ENCODE measurements around the gene C10orf95.

The C10orf95 gene

DNA sequence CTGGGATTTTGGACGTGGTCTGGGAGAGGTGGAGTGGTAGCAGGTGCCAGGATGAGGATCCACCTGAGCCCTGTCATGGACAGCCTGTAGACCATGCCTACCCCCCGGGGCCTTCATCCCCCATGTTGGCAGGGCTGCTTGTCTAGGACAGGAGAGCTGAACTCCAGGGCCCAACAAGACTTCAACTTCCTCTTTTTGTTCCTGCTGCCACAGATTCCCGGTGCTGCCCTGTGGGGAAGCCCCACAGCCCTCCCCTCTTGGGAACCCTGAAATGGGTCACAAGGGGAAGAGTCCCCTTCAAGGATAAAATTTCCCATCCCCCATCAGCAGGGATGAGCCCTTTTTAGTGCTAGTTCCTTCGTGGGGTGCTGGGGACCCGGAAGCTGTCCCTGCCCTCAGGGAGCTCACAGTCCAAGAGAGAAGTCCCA, 17.7 kb downstream of the C10orf95 start:
- no peak for DNase-seq

DNA sequence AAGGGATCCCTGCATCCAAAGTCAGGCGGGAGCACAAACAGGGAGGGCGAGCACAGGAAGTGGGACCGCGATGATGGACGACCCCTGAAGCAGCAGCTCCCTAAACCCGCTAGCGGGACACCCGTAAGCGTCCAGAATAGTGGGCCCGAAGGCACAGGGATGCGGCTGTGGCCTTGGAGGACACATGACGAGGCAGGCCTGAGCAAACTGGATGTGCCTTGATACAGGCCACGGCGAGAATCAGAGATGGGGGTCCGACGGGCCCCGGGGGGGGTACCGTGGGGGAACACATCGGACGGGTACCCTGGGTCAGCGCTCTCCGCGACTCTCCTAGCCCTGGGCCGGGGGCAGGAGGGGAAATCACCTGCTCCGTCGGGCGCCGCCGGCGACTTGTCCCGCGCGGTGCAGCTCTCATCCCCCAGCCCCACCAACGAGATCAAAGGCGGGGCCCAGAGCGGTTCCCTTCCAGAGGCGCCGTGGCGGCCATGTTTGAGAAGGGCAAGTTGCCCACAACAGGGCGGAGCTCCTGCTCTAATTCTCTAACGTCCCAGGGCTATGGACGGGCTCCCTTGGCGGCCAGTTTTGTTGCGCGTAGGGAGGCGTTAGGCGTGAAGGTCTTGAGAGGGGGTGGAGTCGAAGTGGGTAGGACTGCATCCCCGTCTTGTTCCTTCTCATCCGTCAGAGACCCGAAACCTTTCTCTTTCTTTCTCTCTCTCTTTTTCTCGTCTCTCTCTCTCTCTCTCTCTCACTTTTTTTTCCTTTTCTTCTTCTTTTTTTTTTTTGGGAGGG, 19.0 kb downstream of the C10orf95 start, which contains the start of gene CUEDC2:
CUEDC2 (minus strand) TSS at position 413 of the 789 bp plus-strand sequence. CDS start 7,386 bp downstream, outside the sequence.
- peak; percentile 90 for DNase-seq

- DNase-seq: peak; percentile 36
Observed at GRCh38 chr10:102431452-102432124, 19.8 kb downstream of the C10orf95 start.

DNA sequence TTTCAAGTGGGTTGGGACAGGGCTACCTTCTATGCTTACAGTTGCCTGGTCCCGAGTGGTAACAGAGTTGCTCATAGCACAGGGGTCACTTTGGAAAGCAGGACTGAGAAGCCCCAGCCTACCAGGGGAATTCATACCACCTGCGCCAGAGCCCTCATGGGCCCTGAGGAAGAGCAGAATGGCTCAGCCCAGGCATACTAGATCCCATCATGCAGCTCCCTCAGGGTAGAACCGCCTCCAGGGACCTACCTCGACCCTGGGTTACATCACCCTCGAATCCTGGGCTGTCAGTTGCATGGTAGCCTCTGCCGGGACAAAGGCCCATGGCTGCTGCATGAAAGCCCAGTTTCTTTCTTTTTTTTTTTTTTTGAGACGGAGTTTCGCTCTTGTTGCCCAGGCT, 21.9 kb downstream of the C10orf95 start:
- DNase-seq: no peak

DNA sequence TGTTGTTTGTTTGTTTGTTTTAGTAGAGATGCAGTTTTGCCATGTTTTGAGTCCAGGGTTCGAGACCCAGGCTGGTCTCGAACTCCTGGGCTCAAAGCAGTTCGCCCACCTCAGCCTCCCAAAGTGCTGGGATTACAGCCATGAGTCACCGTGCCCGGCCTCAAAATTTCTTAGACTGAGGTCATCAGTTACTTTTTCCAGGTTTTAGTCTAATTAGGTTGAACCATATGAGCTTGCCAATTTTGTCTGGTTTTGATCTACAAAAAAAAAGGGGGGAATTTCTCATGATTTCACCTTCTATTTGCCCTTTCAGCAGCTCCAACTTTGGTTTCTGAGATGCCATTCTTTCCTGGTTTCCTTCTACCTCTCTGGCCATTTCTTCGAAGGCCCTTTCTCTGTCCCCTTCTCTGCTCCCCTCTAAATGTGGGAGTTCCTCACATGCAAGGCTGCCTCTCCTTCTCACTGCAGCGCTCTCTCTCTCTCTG, 24.5 kb downstream of the C10orf95 start:
- DNase-seq: no peak

GRCh38 chr10:102425444-102425843, 25.9 kb downstream of the C10orf95 start:
- no peak for DNase-seq

GRCh38 chr10:102424916-102425315, 26.4 kb downstream of the C10orf95 start:
- no peak for DNase-seq

- no peak for DNase-seq
Observed at GRCh38 chr10:102424145-102424544, 27.2 kb downstream of the C10orf95 start.

- no peak for DNase-seq
Observed at GRCh38 chr10:102423372-102423968, 27.9 kb downstream of the C10orf95 start.

- DNase-seq: no peak
Observed at GRCh38 chr10:102422545-102423129, 28.7 kb downstream of the C10orf95 start.

GRCh38 chr10:102421757-102422512, 29.4 kb downstream of the C10orf95 start:
- no peak for DNase-seq

GRCh38 chr10:102421507-102421756, 29.9 kb downstream of the C10orf95 start:
- DNase-seq: no peak

DNA sequence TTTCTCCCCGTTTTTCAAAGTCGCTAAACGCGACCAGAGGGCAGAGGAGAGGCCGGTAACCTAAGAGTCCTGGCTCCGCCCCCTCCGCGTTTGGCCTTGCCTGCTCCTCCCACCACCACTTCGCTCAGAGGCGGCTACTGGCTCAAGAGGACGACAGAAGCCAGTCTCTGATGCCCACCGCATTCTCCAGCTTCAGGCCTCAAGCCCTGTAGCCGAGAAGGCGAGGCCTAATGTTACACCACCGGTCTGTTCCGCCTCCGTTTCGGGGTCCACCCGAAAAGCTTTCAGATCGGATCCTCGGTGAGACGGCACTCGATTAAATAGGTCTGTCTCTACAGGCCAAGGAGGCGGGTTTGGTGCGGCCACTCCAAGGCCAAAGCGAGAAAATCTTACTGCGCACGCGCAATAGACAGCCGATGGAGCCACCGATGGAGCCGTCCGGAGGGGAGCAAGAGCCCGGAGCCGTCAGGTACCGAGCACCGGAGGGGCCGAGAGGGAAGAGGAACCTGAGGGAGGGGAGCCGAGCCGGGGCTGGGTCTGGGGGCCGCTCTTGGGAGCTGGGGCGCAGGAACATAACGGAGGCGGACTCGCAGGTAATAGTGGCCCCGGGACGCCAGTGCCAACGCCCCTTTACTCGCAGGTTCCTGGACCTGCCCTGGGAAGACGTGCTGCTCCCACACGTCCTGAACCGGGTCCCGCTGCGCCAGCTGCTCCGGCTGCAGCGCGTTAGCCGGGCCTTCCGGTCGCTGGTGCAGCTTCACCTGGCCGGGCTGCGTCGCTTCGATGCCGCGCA, 30.4 kb downstream of the C10orf95 start, which contains the start of gene FBXL15:
FBXL15 (plus strand) TSS at position 123 of the 793 bp plus-strand sequence; CDS start at position 417, 294 bp downstream.
- DNase-seq: peak; percentile 91

DNA sequence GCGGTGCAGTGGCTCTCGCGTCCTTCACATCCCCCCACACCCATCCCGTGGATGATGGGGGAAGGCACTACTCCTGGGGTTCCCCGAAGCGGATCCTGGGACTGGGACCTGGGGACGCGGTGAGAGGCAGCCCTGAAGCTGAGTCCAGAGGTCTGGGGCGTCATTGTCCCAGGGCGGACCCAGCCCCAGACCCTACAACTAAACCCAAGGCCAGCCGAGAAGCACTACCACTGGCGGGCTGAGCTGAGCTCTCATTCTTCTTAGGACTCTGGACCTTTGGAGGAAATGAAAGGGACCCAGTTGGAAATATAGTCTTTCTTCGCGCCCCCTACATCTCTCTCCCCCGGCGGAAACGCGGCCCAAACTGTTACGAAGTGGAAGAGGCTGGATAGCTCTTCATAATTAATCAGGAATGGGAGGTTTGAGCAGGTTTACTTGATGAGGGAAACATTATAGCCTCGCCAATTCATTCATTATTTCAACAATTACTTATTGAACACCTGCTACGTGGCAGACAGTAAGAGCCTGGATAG, 31.1 kb downstream of the C10orf95 start:
- no peak for DNase-seq

- DNase-seq: peak; percentile 69
Observed at GRCh38 chr10:102419269-102420180, 31.8 kb downstream of the C10orf95 start.

- peak; percentile 77 for DNase-seq
Observed at GRCh38 chr10:102418622-102419268, 32.6 kb downstream of the C10orf95 start, which contains the start of gene PSD. TSS of gene PSD (minus strand) at chr10:102418785. CDS start at chr10:102417038, 1,747 bp downstream.

- DNase-seq: no peak
Observed at GRCh38 chr10:102416695-102417094, 34.6 kb downstream of the C10orf95 start.

DNA sequence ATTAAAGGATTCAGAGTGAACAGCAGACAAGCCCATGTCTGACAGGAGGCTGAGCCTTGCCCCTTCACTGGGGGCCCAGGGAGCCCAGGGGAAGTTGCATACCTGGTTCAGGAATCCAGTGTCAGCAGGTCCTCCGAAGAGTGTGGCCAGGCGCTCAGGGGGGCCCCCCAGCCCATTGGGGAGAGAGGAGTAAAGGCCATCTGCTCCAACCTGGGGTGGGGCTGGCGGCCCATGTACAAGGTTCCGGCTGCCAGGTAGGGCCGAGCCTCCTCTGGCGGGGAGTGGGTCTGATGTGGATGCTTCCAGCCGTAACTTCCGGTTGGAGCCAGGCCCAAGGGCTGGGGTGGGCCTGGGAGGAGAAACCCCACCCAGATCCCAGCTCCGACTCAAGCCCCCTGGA, 35.1 kb downstream of the C10orf95 start:
- DNase-seq: no peak

DNA sequence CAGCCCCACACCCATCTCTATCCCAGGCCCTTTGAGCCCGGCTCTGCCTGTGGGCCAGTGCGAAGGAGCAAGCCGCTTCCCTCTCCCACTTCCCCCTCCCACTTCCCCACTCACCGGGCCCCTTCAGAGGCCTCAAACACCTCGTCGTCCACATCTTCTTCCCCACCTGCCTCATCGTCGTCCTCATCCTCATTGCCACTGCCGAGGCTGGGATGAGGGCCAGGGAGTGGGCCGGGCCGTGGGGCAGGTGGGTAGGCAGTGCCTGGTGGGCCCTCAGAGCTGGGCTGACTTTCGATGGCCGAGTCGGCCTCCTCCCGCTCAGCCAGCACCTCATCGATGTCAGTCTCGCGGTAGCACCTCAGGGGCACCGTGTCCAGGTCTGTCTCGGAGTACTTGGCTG, 36.6 kb downstream of the C10orf95 start:
- no peak for DNase-seq
